CD14-positive monocyte (primary cell): ENCODE results near the gene ADAMTS4. TPM values are rescaled to one million over a fixed set of nuclear protein-coding genes. Genes with fewer than 3 reads are reported as not detected.

Source experiments
- DNase-seq, 3 donors: peaks; one replicate each; pipeline ENCODE4 v3.0.0-alpha.2; 2011 to 2022
- H2AFZ ChIP-seq: 2 replicates; pipeline ENCODE4 v1.6.0; 2012; ENCODE audit warnings: mild to moderate bottlenecking, low read depth, low read length, inconsistent platforms; ENCODE audit not compliant: insufficient read depth, poor library complexity, severe bottlenecking
- H3K27ac ChIP-seq, 2 donors: 1 replicate in 1 of 2; 2 replicates in 1 of 2; pipeline ENCODE4 v1.5.1; 2012 to 2013; ENCODE audit warnings: low read length in 2 of 2, control low read depth in 1 of 2, inconsistent platforms in 1 of 2, low read depth in 1 of 2, mild to moderate bottlenecking in 1 of 2
- H3K27me3 ChIP-seq, 2 donors: one replicate each; pipeline versions ENCODE4 v1.6.0 to v1.6.1; 2011 to 2013; ENCODE audit warnings: low read length in 2 of 2; ENCODE audit not compliant: control insufficient read depth in 2 of 2, insufficient read depth in 2 of 2
- H3K36me3 ChIP-seq, 2 donors: replicated peaks in 1 of 2; 1 replicate in 1 of 2; 2 replicates in 1 of 2; pipeline versions ENCODE4 v1.5.1 to v1.6.1; 2012 to 2013; ENCODE audit warnings: low read length in 2 of 2, control low read depth in 1 of 2, inconsistent platforms in 1 of 2, mild to moderate bottlenecking in 1 of 2; ENCODE audit not compliant: insufficient read depth in 2 of 2, control insufficient read depth in 1 of 2
- H3K4me1 ChIP-seq, 2 donors: 1 replicate in 1 of 2; 2 replicates in 1 of 2; pipeline versions ENCODE4 v1.5.1 to v1.6.1; 2012 to 2013; ENCODE audit warnings: low read length in 2 of 2, control low read depth in 1 of 2, inconsistent platforms in 1 of 2, mild to moderate bottlenecking in 1 of 2, moderate library complexity in 1 of 2; ENCODE audit not compliant: insufficient read depth in 2 of 2, control insufficient read depth in 1 of 2
- H3K4me2 ChIP-seq: replicated peaks from 2 replicates; pipeline ENCODE3; 2012; ENCODE audit warnings: low read length, moderate library complexity, mild to moderate bottlenecking; ENCODE audit not compliant: poor library complexity, severe bottlenecking; ENCODE audit errors: extremely low read depth
- H3K4me3 ChIP-seq, 3 experiments: fragments of 200-600 bp in 1 of 3; sonication (generic) in 1 of 3; replicated peaks in 1 of 3; 1 replicate in 2 of 3; 2 replicates in 1 of 3; pipeline ENCODE4 v1.5.1; 2011 to 2013; ENCODE audit warnings: low read length in 3 of 3, mild to moderate bottlenecking in 3 of 3, control low read depth in 2 of 3, low read depth in 2 of 3, inconsistent platforms in 1 of 3, moderate library complexity in 1 of 3
- H3K79me2 ChIP-seq: 2 replicates; pipeline ENCODE4 v1.6.0; 2012; ENCODE audit warnings: mild to moderate bottlenecking, control low read depth, inconsistent platforms, low read length, moderate library complexity; ENCODE audit not compliant: insufficient read depth
- H3K9ac ChIP-seq: 2 replicates; pipeline ENCODE4 v1.6.0; 2017; ENCODE audit warnings: low read length, mild to moderate bottlenecking; ENCODE audit not compliant: insufficient read depth, poor library complexity, severe bottlenecking
- H3K9me3 ChIP-seq, 2 donors: replicated peaks in 1 of 2; 1 replicate in 1 of 2; 2 replicates in 1 of 2; pipeline versions ENCODE4 v1.5.1 to v1.6.1; 2012 to 2013; ENCODE audit warnings: low read length in 2 of 2, control low read depth in 1 of 2; ENCODE audit not compliant: control insufficient read depth in 1 of 2, insufficient read depth in 1 of 2
- H4K20me1 ChIP-seq: 2 replicates; pipeline ENCODE4 v1.6.0; 2012; ENCODE audit warnings: mild to moderate bottlenecking, low read length, control low read depth, moderate library complexity; ENCODE audit not compliant: insufficient read depth
- H3K27ac Mint-ChIP-seq, 7 donors: one replicate each; pipeline ENCODE4 v1.8.0; 2020; ENCODE audit warnings: mild to moderate bottlenecking in 7 of 7, mixed read lengths in 7 of 7, moderate library complexity in 6 of 7, inconsistent platforms in 2 of 7
- H3K27me3 Mint-ChIP-seq, 3 donors: one replicate each; pipeline ENCODE4 v1.8.0; 2021 to 2022; ENCODE audit warnings: low read depth in 3 of 3, mild to moderate bottlenecking in 3 of 3, mixed read lengths in 3 of 3, moderate library complexity in 3 of 3, inconsistent platforms in 1 of 3
- H3K36me3 Mint-ChIP-seq, 2 donors: one replicate each; pipeline ENCODE4 v1.8.0; 2020; ENCODE audit warnings: mixed read lengths in 2 of 2, inconsistent platforms in 1 of 2, mild to moderate bottlenecking in 1 of 2
- H3K4me1 Mint-ChIP-seq: one replicate; pipeline ENCODE4 v1.8.0; 2020; ENCODE audit warnings: mild to moderate bottlenecking, mixed read lengths
- H3K4me3 Mint-ChIP-seq, 2 donors: one replicate each; pipeline ENCODE4 v1.8.0; 2020; ENCODE audit warnings: mild to moderate bottlenecking in 2 of 2, mixed read lengths in 2 of 2, moderate library complexity in 1 of 2
- H3K9me3 Mint-ChIP-seq, 7 donors: one replicate each; pipeline ENCODE4 v1.8.0; 2020 to 2022; ENCODE audit warnings: mixed read lengths in 7 of 7, mild to moderate bottlenecking in 6 of 7, moderate library complexity in 6 of 7, inconsistent platforms in 2 of 7
- WGBS: methylation state at CpG from one replicate; pipeline ENCODE4 v1.1.5; 2013; ENCODE audit warnings: missing lambda C conversion rate; ENCODE audit not compliant: insufficient coverage; 5-methylcytosine and 5-hydroxymethylcytosine counted together
- intact Hi-C, 2 donors: fragments of 100-400 bp; cut with micrococcal nuclease; formaldehyde crosslinking; loops; one replicate each; pipeline versions ENCODE4 v1.15.0 to v1.15.1; 2023
- polyA plus RNA-seq, 3 donors: library from polyadenylated mRNA; depleted of rRNA in 1 of 3; unstranded in 2 of 3; stranded (reverse) in 1 of 3; fragments of 300-500 nt in 2 of 3; fragments of >200 nt in 1 of 3; fragmentation: Illumina TruSeq in 2 of 3; gene quantifications; 1 replicate in 2 of 3; 2 replicates in 1 of 3; pipeline ENCODE4 v1.2.3, GENCODE V29; 2012 to 2021
- small RNA-seq: library from RNA; depleted of rRNA; stranded (forward); fragments of <200 nt; gene quantifications from one replicate; pipeline ENCODE3, GENCODE V24; 2012; ENCODE audit warnings: low read depth; ENCODE audit not compliant: insufficient read length
- TF ChIP-seq, protein P1 (sequence below): fragments of 200-600 bp; IDR thresholded peaks from one replicate; pipeline ENCODE4 v1.8.0; 2022; ENCODE audit warnings: antibody characterized with exemption, mild to moderate bottlenecking

The ADAMTS4 gene
- polyA plus RNA-seq, 3 donors = 0.01 to 0.04 TPM; not detected in 1

DNA sequence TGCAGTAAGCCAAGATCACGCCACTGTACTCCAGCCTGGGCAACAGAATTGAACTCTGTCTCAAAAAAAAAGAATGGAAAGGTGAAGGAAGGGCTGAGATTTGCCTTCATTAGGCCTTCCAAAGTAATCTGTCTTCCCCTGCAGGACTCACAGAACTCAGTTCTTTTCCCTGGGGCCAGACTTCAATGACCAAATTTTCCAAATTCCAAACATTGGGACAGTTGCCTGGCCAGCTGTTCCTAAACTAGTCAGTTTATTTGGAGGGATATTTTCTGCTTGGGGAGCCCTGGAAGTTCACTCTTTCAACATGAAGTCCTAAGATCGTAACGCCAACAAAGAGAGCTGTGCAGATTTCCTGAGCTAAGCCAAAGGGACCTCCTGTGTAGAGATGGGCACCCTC is 61.0 kb downstream of the ADAMTS4 start:
- H3K36me3 ChIP-seq = no peaks in the 10 kb centered on the region
- H2AFZ ChIP-seq = peak overlapping the region; percentile 84
- no peaks in the 10 kb centered on the region for H3K27me3 ChIP-seq
- H3K79me2 ChIP-seq = peaks cover 49% of the 10 kb centered on the region
- H3K4me1 Mint-ChIP-seq = peaks cover 48% of the 10 kb centered on the region
- TF ChIP-seq, protein P1, sequence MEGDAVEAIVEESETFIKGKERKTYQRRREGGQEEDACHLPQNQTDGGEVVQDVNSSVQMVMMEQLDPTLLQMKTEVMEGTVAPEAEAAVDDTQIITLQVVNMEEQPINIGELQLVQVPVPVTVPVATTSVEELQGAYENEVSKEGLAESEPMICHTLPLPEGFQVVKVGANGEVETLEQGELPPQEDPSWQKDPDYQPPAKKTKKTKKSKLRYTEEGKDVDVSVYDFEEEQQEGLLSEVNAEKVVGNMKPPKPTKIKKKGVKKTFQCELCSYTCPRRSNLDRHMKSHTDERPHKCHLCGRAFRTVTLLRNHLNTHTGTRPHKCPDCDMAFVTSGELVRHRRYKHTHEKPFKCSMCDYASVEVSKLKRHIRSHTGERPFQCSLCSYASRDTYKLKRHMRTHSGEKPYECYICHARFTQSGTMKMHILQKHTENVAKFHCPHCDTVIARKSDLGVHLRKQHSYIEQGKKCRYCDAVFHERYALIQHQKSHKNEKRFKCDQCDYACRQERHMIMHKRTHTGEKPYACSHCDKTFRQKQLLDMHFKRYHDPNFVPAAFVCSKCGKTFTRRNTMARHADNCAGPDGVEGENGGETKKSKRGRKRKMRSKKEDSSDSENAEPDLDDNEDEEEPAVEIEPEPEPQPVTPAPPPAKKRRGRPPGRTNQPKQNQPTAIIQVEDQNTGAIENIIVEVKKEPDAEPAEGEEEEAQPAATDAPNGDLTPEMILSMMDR = no peak
- peak overlapping the region; percentile 13 to 97 (median 92) for H3K27ac Mint-ChIP-seq
- H3K27ac ChIP-seq = peak overlapping the region in 1 of 2 donors; percentile 88
- peaks cover 47 to 53% of the 10 kb centered on the region in 2 donors for H3K4me1 ChIP-seq
- peak overlapping the region in 1 of 3 experiments; percentile 24 for H3K4me3 ChIP-seq
- H4K20me1 ChIP-seq = no peaks in the 10 kb centered on the region
- H3K4me3 Mint-ChIP-seq = no peak overlapping the region
- peak overlapping the region; percentile 36 for H3K9ac ChIP-seq
- no peaks in the 10 kb centered on the region for H3K9me3 Mint-ChIP-seq
- no CpG with 5 or more reads among the region's 3 CpGs for WGBS
- peak overlapping the region; percentile 33 for H3K4me2 ChIP-seq
- no peaks in the 10 kb centered on the region for H3K27me3 Mint-ChIP-seq
- intact Hi-C loops = loop anchor here in 1 of 2 donors (2.0 to 5.0 kb wide), 3 partner anchors 41 to 91 kb away; partner anchors contain the start of genes ARHGAP30 and USF1
- H3K9me3 ChIP-seq = no peaks in the 10 kb centered on the region
- peaks cover 2 to 3% of the 10 kb centered on the region in 2 donors for H3K36me3 Mint-ChIP-seq
- DNase-seq = no peak

Small RNAs within 50 kb of the gene (small RNA-seq; reads per million reads assigned to genes)
- not detected for gene RF01225

Other genes with a start within 250 kb of the ADAMTS4 start
- not detected for gene ITLN2, start 244.2 kb downstream of the ADAMTS4 start, polyA plus RNA-seq
- 10 to 100 TPM; 28.8 to 58.0 (median 35.9) TPM for gene F11R, start 177.9 kb downstream of the ADAMTS4 start, polyA plus RNA-seq
- 10 to 100 TPM in 2 of 3 donors, 1 to 10 TPM in 1; 9.9 to 20.3 (median 11.8) TPM for gene TSTD1, start 160.1 kb downstream of the ADAMTS4 start, polyA plus RNA-seq
- gene USF1, start 153.1 kb downstream of the ADAMTS4 start, polyA plus RNA-seq = 100 to 1,000 TPM in 1 of 3 donors, 10 to 100 TPM in 1, 1 to 10 TPM in 1; 6.3 to 335 (median 25.5) TPM
- 100 to 1,000 TPM; 101 to 140 (median 129) TPM for gene ARHGAP30, start 129.2 kb downstream of the ADAMTS4 start, polyA plus RNA-seq
- under 1 TPM in 2 of 3 donors, not detected in 1; 0.07 TPM for gene NECTIN4, start 109.5 kb downstream of the ADAMTS4 start, polyA plus RNA-seq
- gene KLHDC9, start 100.7 kb downstream of the ADAMTS4 start, polyA plus RNA-seq = under 1 TPM in 1 of 3 donors, not detected in 2; 0.08 TPM
- gene PFDN2, start 81.0 kb downstream of the ADAMTS4 start, polyA plus RNA-seq = 10 to 100 TPM; 59.1 to 80.7 (median 65.6) TPM
- gene NIT1, start 80.9 kb downstream of the ADAMTS4 start, polyA plus RNA-seq = 10 to 100 TPM; 28.4 to 84.7 (median 35.7) TPM
- 10 to 100 TPM; 40.9 to 56.3 (median 42.2) TPM for gene DEDD, start 66.4 kb downstream of the ADAMTS4 start, polyA plus RNA-seq
- 100 to 1,000 TPM; 100 to 120 (median 108) TPM for gene UFC1, start 45.1 kb downstream of the ADAMTS4 start, polyA plus RNA-seq
- 10 to 100 TPM; 11.0 to 42.8 (median 11.3) TPM for gene USP21, start 39.6 kb downstream of the ADAMTS4 start, polyA plus RNA-seq
- gene PPOX, start 32.6 kb downstream of the ADAMTS4 start, polyA plus RNA-seq = 10 to 100 TPM; 10.5 to 42.6 (median 10.8) TPM
- 10 to 100 TPM; 16.8 to 50.3 (median 21.0) TPM for gene B4GALT3, start 21.5 kb downstream of the ADAMTS4 start, polyA plus RNA-seq
- gene NDUFS2, start 3.3 kb upstream of the ADAMTS4 start, polyA plus RNA-seq = 100 to 1,000 TPM in 2 of 3 donors, 10 to 100 TPM in 1; 87.5 to 119 (median 101) TPM
- 1,000 to 10,000 TPM; 2,686 to 4,191 (median 2,715) TPM for gene FCER1G, start 16.2 kb upstream of the ADAMTS4 start, polyA plus RNA-seq
- not detected for gene APOA2, start 24.6 kb upstream of the ADAMTS4 start, polyA plus RNA-seq
- gene TOMM40L, start 27.0 kb upstream of the ADAMTS4 start, polyA plus RNA-seq = 10 to 100 TPM in 1 of 3 donors, 1 to 10 TPM in 2; 3.8 to 31.5 (median 5.2) TPM
- gene NR1I3, start 39.1 kb upstream of the ADAMTS4 start, polyA plus RNA-seq = not detected
- gene PCP4L1, start 59.7 kb upstream of the ADAMTS4 start, polyA plus RNA-seq = not detected
- 1 to 10 TPM in 1 of 3 donors, under 1 TPM in 1, not detected in 1; 0.16 to 9.4 TPM for gene MPZ, start 110.9 kb upstream of the ADAMTS4 start, polyA plus RNA-seq
- gene SDHC, start 115.3 kb upstream of the ADAMTS4 start, polyA plus RNA-seq = 100 to 1,000 TPM; 208 to 350 (median 323) TPM
- not detected for gene CFAP126, start 168.8 kb upstream of the ADAMTS4 start, polyA plus RNA-seq